ENCODE data around the gene CHCHD3.

DNA sequence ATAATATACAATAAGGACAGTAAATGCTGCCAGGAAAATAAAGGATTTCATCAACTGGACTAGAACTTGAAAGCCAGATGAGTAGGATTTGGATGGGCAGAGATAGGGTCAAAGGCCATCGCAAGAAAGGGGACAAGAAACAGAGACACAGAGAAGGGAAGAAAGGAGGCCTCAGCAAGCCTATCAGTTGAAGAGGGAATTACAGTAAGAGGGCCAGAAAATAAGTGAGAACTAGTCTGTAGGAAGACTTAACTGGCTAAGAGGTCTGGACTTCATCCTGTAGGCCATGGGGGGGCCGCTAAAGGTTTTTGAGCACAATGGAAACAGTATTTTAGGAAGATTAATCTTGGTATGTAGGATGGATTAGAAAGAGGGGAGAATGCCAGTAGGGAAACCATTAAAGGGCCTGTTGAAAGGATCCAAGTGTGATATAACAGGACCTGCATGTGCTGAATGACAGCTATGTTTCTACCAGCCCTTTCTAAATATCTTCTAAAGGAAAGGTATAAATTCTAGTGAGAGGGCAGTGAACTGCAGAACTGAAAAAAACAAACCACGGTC lies 174.4 kb downstream of the CHCHD3 start:
- TF ChIP-seq, protein P1, sequence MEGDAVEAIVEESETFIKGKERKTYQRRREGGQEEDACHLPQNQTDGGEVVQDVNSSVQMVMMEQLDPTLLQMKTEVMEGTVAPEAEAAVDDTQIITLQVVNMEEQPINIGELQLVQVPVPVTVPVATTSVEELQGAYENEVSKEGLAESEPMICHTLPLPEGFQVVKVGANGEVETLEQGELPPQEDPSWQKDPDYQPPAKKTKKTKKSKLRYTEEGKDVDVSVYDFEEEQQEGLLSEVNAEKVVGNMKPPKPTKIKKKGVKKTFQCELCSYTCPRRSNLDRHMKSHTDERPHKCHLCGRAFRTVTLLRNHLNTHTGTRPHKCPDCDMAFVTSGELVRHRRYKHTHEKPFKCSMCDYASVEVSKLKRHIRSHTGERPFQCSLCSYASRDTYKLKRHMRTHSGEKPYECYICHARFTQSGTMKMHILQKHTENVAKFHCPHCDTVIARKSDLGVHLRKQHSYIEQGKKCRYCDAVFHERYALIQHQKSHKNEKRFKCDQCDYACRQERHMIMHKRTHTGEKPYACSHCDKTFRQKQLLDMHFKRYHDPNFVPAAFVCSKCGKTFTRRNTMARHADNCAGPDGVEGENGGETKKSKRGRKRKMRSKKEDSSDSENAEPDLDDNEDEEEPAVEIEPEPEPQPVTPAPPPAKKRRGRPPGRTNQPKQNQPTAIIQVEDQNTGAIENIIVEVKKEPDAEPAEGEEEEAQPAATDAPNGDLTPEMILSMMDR (IDR thresholded peaks at IDR 0.05; ENCODE audit: poor library complexity) = no peak
- TF ChIP-seq EZH2phosphoT487 (IDR thresholded peaks at IDR 0.05; ENCODE audit: low read depth, severe bottlenecking, unreplicated experiment) = no peak
- no peak for TF ChIP-seq EZH2 (IDR thresholded peaks at IDR 0.05; ENCODE audit: borderline replicate concordance)

Measured in hepatocyte (in vitro differentiated cells).